ENCODE data around the gene MADD.
"Not testable (repeated sequence)": the region's sequence is repeated elsewhere in the genome, so short reads cannot be mapped to it uniquely, and the experiment has no call there.

The MADD gene

DNA sequence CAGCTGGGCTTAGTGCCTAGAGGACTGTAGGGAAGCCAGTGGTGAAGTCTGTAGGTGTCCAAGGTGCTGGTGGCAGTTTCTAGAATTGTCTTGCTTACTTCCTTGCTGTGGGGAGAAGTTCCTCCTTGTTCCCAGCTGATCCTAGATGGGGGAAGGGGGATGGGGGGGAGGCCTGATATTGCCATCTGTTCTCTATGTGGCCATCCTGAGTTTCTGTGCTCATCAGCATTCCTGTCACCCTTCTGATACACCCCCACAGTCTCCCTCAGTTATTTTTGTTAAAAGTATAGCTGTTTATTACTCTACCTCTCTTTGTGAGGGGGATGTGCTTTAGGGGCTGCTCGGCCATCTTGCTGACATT is 36.5 kb downstream of the MADD start:
- H2AFZ ChIP-seq = no peak overlapping the region
- H3K27me3 ChIP-seq (ENCODE audit: control insufficient read depth, insufficient read depth, low read length) = no peaks in the 10 kb centered on the region
- H3K9ac ChIP-seq = no peak overlapping the region
- H3K27ac ChIP-seq = no peak overlapping the region
- no peak overlapping the region for H3K4me3 ChIP-seq (ENCODE audit: low read depth, low read length)
- TF ChIP-seq, protein P1, sequence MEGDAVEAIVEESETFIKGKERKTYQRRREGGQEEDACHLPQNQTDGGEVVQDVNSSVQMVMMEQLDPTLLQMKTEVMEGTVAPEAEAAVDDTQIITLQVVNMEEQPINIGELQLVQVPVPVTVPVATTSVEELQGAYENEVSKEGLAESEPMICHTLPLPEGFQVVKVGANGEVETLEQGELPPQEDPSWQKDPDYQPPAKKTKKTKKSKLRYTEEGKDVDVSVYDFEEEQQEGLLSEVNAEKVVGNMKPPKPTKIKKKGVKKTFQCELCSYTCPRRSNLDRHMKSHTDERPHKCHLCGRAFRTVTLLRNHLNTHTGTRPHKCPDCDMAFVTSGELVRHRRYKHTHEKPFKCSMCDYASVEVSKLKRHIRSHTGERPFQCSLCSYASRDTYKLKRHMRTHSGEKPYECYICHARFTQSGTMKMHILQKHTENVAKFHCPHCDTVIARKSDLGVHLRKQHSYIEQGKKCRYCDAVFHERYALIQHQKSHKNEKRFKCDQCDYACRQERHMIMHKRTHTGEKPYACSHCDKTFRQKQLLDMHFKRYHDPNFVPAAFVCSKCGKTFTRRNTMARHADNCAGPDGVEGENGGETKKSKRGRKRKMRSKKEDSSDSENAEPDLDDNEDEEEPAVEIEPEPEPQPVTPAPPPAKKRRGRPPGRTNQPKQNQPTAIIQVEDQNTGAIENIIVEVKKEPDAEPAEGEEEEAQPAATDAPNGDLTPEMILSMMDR (IDR thresholded peaks at IDR 0.05) = no peak
- H3K4me2 ChIP-seq (ENCODE audit: low read length) = no peak overlapping the region
- no peaks in the 10 kb centered on the region for H3K36me3 ChIP-seq (ENCODE audit: control insufficient read depth, insufficient read depth, low read length)
- peaks cover 3% of the 10 kb centered on the region for H3K79me2 ChIP-seq
- no peaks in the 10 kb centered on the region for H3K4me1 ChIP-seq
- no peaks in the 10 kb centered on the region for H3K9me3 ChIP-seq (ENCODE audit: control insufficient read depth, low read length)

DNA sequence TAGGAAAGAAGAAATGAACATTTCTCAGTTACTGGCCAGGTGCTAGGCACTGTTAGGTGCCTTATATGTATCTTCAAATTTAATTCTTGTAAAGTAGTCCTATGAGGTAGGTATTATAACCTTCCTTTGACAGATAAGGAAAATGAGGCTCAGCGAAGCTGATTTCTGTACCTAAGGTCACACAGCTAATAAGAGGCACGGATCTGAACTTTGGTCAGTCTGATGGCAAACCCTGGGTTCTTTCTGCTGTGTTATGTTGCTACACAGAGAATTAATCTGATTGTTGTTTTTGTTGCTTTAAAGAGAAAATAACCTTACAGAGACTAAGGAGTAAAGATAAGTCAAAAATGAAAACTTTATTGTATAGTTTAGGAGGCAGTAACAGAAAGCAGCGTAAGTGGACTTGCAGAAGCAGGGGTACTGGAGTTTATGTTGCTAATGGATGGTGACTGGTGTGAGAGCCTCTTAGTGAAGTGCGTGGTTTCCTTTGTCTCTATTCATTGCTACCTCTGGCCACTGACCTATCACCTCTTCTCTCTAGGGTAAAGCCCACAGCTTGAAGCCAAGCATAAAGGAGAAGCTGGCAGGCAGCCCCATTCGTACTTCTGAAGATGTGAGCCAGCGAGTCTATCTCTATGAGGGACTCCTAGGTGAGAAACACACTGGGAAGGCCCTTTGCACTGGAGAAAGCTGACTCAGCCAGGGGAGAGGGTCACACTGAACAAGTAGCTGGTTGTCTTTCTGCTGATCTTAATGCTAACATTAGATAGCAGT is 38.3 kb downstream of the MADD start:
- Histone ChIP-seq H3K27ac (no peak overlapping the region), H3K4me1 (no peaks in the 10 kb centered on the region), H3K36me3 (ENCODE audit: control insufficient read depth, insufficient read depth, low read length) (no peaks in the 10 kb centered on the region), H3K4me3 (ENCODE audit: low read depth, low read length) (no peak overlapping the region), H3K27me3 (ENCODE audit: control insufficient read depth, insufficient read depth, low read length) (no peaks in the 10 kb centered on the region), H3K9ac (no peak overlapping the region), H3K4me2 (ENCODE audit: low read length) (no peak overlapping the region), H3K9me3 (ENCODE audit: control insufficient read depth, low read length) (no peaks in the 10 kb centered on the region), H3K79me2 (no peaks in the 10 kb centered on the region), H2AFZ (no peak overlapping the region)
- TF ChIP-seq, protein P1 (IDR thresholded peaks at IDR 0.05) = no peak

DNA sequence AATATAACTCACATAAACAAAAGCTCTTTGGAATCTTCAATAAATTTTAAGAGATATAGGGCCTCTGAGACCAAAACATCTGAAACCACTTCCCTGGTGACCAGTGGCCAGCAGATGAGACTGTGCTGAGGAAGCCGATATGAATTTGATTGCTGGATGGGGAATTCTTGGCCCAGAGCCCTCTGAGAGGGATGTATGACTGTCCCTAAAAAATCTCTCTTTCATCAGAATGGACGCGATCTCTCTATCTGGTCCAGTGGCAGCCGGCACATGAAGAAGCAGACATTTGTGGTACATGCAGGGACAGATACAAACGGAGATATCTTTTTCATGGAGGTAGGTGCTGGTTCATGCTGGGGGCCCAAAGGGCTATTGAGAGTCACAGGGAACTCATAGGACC is 45.1 kb downstream of the MADD start:
- H3K9ac ChIP-seq = no peak overlapping the region
- TF ChIP-seq, protein P1 (IDR thresholded peaks at IDR 0.05) = no peak
- H3K36me3 ChIP-seq (ENCODE audit: control insufficient read depth, insufficient read depth, low read length) = no peaks in the 10 kb centered on the region
- H3K79me2 ChIP-seq = no peaks in the 10 kb centered on the region
- no peak overlapping the region for H2AFZ ChIP-seq
- no peak overlapping the region for H3K4me2 ChIP-seq (ENCODE audit: low read length)
- no peaks in the 10 kb centered on the region for H3K9me3 ChIP-seq (ENCODE audit: control insufficient read depth, low read length)
- no peak overlapping the region for H3K27ac ChIP-seq
- no peak overlapping the region for H3K4me3 ChIP-seq (ENCODE audit: low read depth, low read length)
- no peaks in the 10 kb centered on the region for H3K27me3 ChIP-seq (ENCODE audit: control insufficient read depth, insufficient read depth, low read length)
- no peaks in the 10 kb centered on the region for H3K4me1 ChIP-seq

DNA sequence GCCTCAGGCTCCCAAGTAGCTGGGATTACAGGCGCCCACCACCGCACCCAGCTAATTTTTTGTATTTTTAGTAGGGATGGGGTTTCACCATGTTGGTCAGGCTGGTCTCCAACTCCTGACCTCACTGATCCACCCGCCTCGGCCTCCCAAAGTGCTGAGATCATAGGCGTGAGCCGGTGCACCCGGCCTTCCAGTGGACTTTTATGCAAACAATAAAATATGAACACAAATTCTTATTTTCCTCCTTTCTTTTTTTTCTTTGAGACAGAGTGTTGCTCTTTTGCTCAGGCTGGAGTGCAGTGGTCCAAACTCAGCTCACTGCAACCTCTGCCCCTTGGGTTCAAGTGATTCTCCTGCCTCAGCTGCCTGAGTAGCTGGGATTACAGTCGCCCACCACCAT is 46.6 kb downstream of the MADD start:
- H3K4me3 ChIP-seq (ENCODE audit: low read depth, low read length); H2AFZ ChIP-seq; H3K27ac ChIP-seq; H3K79me2 ChIP-seq; H3K4me2 ChIP-seq (ENCODE audit: low read length); H3K4me1 ChIP-seq; H3K9ac ChIP-seq; H3K27me3 ChIP-seq (ENCODE audit: control insufficient read depth, insufficient read depth, low read length); H3K9me3 ChIP-seq (ENCODE audit: control insufficient read depth, low read length); H3K36me3 ChIP-seq (ENCODE audit: control insufficient read depth, insufficient read depth, low read length): not testable (repeated sequence)

DNA sequence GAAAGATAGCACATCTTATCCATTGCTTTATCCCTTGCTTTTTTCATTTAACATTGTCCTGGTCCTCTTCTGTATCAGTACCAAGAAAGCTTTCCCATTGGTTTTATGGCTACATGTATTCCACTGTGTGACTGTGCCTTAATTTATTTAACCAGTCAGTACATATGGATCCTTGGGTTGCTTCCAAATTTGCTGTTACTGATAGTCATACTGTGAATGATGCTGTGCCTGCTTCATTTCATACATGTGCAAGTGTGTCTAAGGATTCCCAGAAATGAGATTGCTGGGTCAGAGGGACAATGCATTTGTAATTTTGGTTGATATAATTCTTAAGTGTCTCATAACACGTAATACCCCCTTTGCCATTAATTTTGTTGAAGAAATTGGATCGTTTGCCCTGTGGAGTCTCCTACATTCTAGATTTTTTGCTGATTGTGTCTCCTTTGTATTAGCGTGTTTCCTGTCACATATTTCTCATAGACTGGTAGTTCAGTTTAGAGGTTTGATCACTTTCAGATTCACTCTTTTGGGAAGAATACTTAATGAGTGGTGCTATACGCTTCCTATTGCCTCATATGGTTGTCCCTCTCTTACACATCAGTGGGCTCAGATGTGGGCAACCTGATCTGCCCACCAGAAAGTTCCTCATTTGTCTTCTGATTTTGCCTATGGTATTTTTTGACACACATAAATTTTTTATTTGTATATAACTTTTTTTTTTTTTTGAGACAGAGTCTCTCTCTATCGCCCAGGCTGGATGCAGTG is 47.3 kb downstream of the MADD start:
- no peak overlapping the region for H3K27ac ChIP-seq
- no peaks in the 10 kb centered on the region for H3K4me1 ChIP-seq
- TF ChIP-seq, protein P1 (IDR thresholded peaks at IDR 0.05) = no peak
- no peak overlapping the region for H2AFZ ChIP-seq
- H3K79me2 ChIP-seq = no peaks in the 10 kb centered on the region
- no peaks in the 10 kb centered on the region for H3K36me3 ChIP-seq (ENCODE audit: control insufficient read depth, insufficient read depth, low read length)
- H3K9ac ChIP-seq = no peak overlapping the region
- H3K4me2 ChIP-seq (ENCODE audit: low read length) = no peak overlapping the region
- H3K4me3 ChIP-seq (ENCODE audit: low read depth, low read length) = no peak overlapping the region
- no peaks in the 10 kb centered on the region for H3K9me3 ChIP-seq (ENCODE audit: control insufficient read depth, low read length)
- no peaks in the 10 kb centered on the region for H3K27me3 ChIP-seq (ENCODE audit: control insufficient read depth, insufficient read depth, low read length)
